Right lobe of liver (tissue), 4 donors: Measurements from ENCODE around the gene GALNT5.

ENCODE experiments used
- CTCF ChIP-seq, 4 donors: fragments of 200-600 bp in 3 of 4; fragments of 450-650 bp in 1 of 4; IDR thresholded peaks; one replicate each; pipeline versions ENCODE4 v1.5.1 to v1.8.0; 2016 to 2022; ENCODE audit warnings: antibody characterized with exemption in 4 of 4, mild to moderate bottlenecking in 2 of 4
- POLR2A ChIP-seq: fragments of 450-650 bp; IDR thresholded peaks from one replicate; pipeline ENCODE4 v1.6.1; 2017; ENCODE audit warnings: antibody characterized with exemption, mild to moderate bottlenecking
- donor health status: DM: no; HTN: no; CAD: no.
- donor health status: DM: no; HTN: no; CAD: no.
- donor health status: DM: no; HTN: yes; CAD: no.

GRCh38 chr2:157251932-157252331 is 5.6 kb upstream of the GALNT5 start:
- no peak for TF ChIP-seq CTCF (IDR thresholded peaks at IDR 0.05)
- TF ChIP-seq POLR2A = no peak
